Endometrial microvascular endothelial cells (primary cell): ENCODE data around the gene DENND10. TPM values are rescaled to one million over a fixed set of nuclear protein-coding genes. Genes with fewer than 3 reads are reported as not detected.
"Not testable (repeated sequence)": the region's sequence is repeated elsewhere in the genome, so short reads cannot be mapped to it uniquely, and the experiment has no call there.

Experiments used
- in situ Hi-C: cut with HindIII; loops from 2 replicates; pipeline ENCODE4 v1.10.0; 2017; ENCODE audit warnings: low sequenced_read_pairs, low pct_unique_long_range_greater_than_20kb; ENCODE audit errors: inconsistent ontology term
- total RNA-seq: library from RNA; depleted of rRNA; stranded (reverse); fragments of >200 nt; gene quantifications from one replicate; pipeline ENCODE4 v1.2.3, GENCODE V29; 2015; ENCODE audit errors: inconsistent ontology term

The DENND10 gene
- total RNA-seq, 1 donor from 2014 or later: 86.5 TPM

DNA sequence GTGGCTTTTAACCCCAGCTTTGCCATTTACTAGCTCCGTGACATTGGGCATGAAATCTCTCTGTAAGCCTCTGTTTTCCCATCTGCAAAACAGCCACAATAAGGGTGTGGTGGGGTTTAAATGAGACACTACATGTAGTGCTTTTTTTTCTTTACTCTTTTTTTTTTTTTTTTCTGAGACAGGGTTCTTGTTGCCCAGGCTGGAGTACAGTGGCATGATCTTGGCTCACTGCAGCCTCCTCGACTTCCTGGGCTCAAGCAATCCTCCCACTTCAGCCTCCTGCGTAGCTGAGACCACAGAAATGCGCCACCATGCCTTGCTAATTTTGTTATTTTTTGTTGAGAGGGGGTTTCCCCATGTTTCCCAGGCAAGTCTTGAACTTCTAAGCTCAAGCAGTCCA, 8.3 kb upstream of the DENND10 start:
- in situ Hi-C loops: no loop called here

DNA sequence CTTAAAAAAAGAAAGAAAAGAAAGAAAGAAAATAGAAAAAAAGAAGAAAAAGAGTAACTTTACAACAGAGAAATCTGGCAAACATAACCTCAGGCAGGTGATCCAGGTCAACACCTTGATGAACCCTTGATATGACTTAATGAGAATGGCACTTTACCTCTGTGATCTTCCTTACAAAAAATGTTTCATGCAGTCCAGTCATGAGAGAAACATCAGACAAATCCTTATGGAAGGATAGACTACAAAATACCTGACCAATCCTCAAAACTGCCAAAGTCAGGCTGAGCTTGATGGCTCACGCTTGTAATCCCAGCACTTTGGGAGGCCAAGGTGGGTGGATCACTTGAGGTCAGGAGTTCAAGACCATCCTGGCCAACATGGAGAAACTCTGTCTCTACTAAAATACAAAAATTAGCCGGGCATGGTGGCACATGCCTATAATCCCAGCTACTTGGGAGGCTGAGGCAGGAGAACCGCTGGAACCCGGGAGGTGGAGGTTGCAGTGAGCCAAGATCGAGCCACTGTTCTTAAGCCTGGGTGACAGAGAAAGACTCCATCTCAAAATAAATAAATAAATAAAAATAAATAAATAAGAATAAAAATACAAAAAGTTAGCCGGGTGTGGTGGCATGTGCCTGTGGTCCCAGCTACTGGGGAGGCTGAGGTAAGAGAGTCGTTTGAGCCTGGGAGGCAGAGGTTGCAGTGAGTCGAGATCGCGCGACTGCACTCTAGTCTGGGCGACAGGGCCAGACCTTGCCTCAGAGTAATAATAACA, 7.1 kb upstream of the DENND10 start:
- in situ Hi-C loops: not testable (repeated sequence)

GRCh38 chr10:119098576-119098975, 5.3 kb upstream of the DENND10 start:
- in situ Hi-C loops: no loop called here

- in situ Hi-C loops: no loop called here
These were observed 3.3 kb upstream of the DENND10 start for GRCh38 chr10:119100434-119101238.

DNA sequence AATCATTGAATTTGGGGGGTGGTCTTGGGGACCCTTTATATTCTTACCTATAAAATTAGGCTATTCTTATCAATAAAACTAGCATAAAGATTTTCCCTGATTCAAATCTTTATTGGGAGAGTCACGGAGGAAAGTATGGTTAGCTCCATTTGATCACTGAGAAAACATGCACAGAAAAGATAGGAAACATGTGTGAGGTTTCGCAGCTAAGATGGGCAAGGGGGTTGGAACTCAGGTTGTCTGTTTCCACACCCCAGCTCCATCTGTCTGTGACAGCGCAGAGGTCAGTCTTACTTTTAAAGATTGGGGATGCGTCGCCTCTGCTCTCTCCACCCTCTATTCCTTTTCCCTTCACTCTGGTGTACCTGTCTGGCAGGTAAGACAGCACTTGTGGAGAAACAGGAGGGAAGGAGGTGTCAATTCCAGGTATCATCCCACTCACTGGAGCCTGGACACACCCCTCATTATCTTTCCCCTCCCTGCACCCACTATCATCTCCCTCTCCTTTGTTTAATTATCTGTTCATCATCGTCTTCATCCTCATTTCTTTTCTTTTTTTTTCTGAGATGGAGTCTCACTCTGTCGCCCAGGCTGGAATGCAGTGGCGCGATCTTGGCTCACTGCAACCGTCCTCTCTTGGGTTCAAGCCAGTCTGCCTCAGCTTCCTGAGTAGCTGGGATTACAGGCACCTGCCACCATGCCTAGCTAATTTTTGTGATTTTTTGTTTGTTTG, 2.4 kb upstream of the DENND10 start:
- in situ Hi-C loops: no loop called here

- in situ Hi-C loops: no loop called here
These were observed 541 bp upstream of the DENND10 start for GRCh38 chr10:119103241-119103902.

DNA sequence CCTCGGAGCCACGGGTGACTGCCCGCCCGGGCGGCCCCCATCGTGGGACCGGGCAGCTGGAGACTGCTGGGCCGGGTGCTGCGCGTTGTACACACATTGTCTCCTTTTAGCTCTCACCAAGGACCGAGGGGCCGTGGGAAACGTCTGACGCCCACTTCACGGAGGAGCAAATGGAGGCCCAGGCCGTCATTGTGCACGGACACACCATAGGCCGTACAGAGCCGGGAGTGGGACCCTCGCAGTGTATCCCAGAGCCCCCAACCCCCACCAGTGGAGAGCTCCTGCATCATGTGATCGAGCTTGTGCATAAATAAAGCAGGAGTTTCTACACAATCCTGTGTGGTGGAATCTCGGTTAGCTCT, 722 bp downstream of the DENND10 start:
- in situ Hi-C loops: no loop called here

GRCh38 chr10:119105155-119105554, 1.2 kb downstream of the DENND10 start:
- in situ Hi-C loops: no loop called here

- in situ Hi-C loops: not testable (repeated sequence)
These were observed 2.0 kb downstream of the DENND10 start for GRCh38 chr10:119105899-119106298.

DNA sequence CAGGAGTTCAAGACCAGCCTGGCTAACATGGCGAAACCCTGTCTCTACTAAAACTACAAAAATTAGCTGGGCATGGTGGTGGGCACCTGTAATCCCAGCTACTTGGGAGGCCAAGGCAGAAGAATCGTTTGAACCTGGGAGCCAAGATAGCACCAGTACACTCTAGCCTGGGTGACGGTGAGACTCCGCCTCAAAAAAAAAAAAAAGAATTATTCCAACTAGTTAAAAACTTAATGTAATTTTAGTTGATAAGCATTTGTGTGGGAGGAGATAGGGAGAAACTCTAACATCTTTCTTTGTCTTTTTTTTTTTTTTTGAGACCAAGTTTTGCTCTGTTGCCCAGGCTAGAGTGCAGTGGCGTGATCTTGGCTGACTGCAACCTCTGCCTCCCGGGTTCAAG, 3.2 kb downstream of the DENND10 start:
- in situ Hi-C loops: not testable (repeated sequence)

- in situ Hi-C loops: not testable (repeated sequence)
These were observed 3.9 kb downstream of the DENND10 start for GRCh38 chr10:119107771-119108170.

GRCh38 chr10:119112056-119112455, 8.1 kb downstream of the DENND10 start:
- in situ Hi-C loops: no loop called here

DNA sequence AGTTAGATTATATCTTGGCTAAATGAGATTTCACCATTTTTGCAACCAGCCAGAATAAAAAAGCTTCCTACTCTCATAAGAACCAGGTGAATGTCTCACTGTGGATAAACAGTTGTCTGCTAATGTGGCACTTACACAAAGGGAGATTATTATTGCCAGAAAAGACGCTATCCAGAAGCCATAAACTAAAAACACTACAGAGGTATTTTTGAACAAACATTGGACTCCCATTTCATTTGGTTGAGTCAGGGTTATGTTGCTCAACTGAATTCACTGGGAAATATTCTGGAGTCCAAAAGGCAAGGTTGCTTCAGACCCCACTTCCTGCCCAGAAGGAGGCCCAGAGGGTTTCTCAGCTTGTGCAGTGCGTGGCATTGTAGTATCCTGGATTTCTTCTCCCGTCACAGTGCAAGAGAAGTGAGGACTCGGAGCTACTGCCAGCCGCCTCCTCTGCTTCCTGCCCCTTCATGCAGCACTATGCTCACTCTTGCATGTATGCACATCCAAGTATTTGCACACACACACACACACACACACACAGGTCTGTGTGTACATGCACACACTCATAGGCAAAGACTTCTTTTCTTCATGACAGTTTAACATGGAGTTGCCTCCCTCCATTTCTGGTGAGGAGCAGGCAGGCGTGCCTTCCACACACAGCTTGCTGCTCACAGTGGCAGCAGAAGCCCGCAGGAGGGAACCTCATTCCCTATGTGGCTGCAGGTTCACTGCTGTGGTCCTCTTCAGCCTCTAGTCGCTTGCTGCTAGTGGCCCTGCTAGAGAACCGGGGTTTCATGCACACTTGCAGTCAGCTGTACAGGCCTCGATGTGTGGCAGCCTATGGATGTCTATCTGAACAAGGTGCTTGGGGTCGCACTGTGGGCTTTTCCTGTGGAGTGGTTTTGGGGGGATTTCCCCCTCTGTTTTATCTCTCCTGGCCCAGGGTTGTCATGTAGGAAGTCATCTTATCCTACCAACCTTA, 10.1 kb downstream of the DENND10 start:
- in situ Hi-C loops: no loop called here

GRCh38 chr10:119115926-119116325, 12.0 kb downstream of the DENND10 start:
- in situ Hi-C loops: no loop called here

DNA sequence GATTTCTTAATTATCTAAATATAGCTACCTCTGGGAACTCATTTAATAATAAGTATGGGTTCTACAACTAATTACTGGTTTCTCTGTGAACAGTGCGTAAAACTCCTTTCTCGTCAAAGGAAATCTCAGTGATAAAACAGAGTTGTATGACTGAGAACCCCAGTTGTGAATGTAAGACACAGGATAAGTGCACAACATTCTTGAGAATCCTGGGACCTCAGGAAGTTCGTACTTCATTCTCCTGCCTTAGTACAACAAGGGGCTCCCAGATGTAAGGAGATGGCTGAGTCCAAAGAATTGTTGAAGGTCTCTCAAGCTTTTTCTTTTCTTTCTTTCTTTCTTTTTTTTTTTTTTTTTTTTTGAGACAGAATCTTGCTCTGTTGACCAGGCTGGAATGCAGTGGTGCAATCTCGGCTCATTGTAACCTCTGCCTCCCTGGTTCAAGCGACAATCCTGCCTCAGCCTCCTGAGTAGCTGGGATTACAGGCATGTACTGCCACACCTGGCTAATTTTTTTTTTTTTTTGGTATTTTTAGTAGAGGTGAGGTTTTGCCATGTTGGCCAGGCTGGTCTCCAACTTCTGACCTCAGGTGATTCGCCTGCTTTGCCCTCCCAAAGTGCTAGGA, 12.5 kb downstream of the DENND10 start:
- in situ Hi-C loops: no loop called here

- in situ Hi-C loops: no loop called here
These were observed 14.3 kb downstream of the DENND10 start for GRCh38 chr10:119118231-119118630.

- in situ Hi-C loops: no loop called here
These were observed 15.5 kb downstream of the DENND10 start for GRCh38 chr10:119119400-119119799.

DNA sequence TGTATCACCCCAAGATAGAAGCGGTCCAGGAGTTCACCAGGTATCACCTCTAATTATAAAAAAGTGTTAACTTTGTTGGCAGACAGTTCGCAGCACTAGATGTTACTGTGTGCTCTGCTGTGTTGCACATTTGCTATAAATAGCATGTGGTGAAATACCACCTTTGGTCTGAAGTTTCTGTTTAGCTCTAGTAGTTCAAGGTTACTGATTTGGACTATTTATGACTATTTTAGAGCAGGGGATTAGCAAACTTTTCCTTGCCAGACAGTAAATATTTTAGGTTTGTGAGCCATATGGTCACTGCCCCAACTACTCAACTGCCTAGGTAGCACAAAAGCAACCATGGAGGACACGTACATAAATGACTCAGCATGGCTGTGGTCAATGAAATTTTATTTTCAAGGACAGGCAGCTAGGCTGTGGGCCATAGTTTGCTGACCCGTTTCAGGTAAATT, 16.5 kb downstream of the DENND10 start:
- in situ Hi-C loops: no loop called here
